GM12878 (cell line): ENCODE results near the gene SNAPC4. TPM values are rescaled to one million over a fixed set of nuclear protein-coding genes. Genes with fewer than 3 reads are reported as not detected.

Experiments
- ATAC-seq: fragments of 200-7000 bp; cut with Tn5 transposase; 3 replicates; pipeline ENCODE4 v1.9.1; 2020; ENCODE audit warnings: mild to moderate bottlenecking, moderate library complexity
- BruUV-seq: library from RNA; stranded (reverse); fragments of 400-500 nt; replicated peaks from 2 replicates; lab custom pipeline; 2021; lab: Mats Ljungman, UMichigan
- CTCF ChIA-PET: fragments of 300-600 bp; sonication (Branson Sonifier 250); formaldehyde crosslinking; extraction: SDS; loops from one replicate; lab custom pipeline; 2021; ENCODE audit warnings: inconsistent platforms; lab: Yijun Ruan, JAX
- POLR2A ChIA-PET: fragments of 350-600 bp; formaldehyde crosslinking; extraction: SDS; loops from one replicate; lab custom pipeline; 2021; ENCODE audit warnings: inconsistent platforms; lab: Charles Lee
- RAD21 ChIA-PET: fragments of 300-600 bp; sonication (Branson Sonifier 250); formaldehyde crosslinking; loops from one replicate; lab custom pipeline; 2023; ENCODE audit warnings: antibody characterized with exemption; ENCODE audit not compliant: unreplicated experiment; lab: Charles Lee
- SMC1A ChIA-PET: fragments of 300-600 bp; sonication (Branson Sonifier 250); formaldehyde crosslinking; loops from one replicate; lab custom pipeline; 2023; ENCODE audit not compliant: unreplicated experiment, uncharacterized antibody; lab: Charles Lee
- DNase-seq: peaks from one replicate; pipeline ENCODE4 v3.0.0-alpha.2; 2011; ENCODE audit warnings: low read depth, low spot score
- FAIRE-seq: peaks from 3 replicates; lab custom pipeline; 2011; peaks lifted over from hg19 to GRCh38; lab: Jason Lieb, UNC
- H2AFZ ChIP-seq: 2 replicates; pipeline ENCODE4 v1.6.0; 2011; ENCODE audit warnings: low read depth, low read length, control low read depth; ENCODE audit not compliant: control insufficient read depth
- H3K27ac ChIP-seq: 2 replicates; pipeline ENCODE4 v1.5.1; 2011; ENCODE audit warnings: control low read depth; ENCODE audit not compliant: control insufficient read depth, insufficient read depth
- H3K27me3 ChIP-seq, 2 experiments: replicated peaks in 1 of 2; 2 replicates each; pipeline versions ENCODE4 v1.6.0 to v1.6.1; 2011; ENCODE audit warnings: low read length in 1 of 2; ENCODE audit not compliant: control insufficient read depth in 2 of 2, insufficient read depth in 2 of 2
- H3K36me3 ChIP-seq, 2 experiments: 2 replicates each; pipeline ENCODE4 v1.5.1; 2011; ENCODE audit warnings: low read length in 1 of 2; ENCODE audit not compliant: control insufficient read depth in 2 of 2, insufficient read depth in 2 of 2
- H3K4me1 ChIP-seq: 2 replicates; pipeline ENCODE4 v1.6.1; 2011; ENCODE audit warnings: mild to moderate bottlenecking, low read length, moderate library complexity, mixed read lengths; ENCODE audit not compliant: control insufficient read depth, insufficient read depth
- H3K4me2 ChIP-seq: 2 replicates; pipeline ENCODE4 v1.6.0; 2011; ENCODE audit warnings: control low read depth; ENCODE audit not compliant: control insufficient read depth, insufficient read depth
- H3K4me3 ChIP-seq: fragments of 200-600 bp; sonication (generic); 2 replicates; pipeline ENCODE4 v1.5.1; 2016
- H3K79me2 ChIP-seq: 2 replicates; pipeline ENCODE4 v1.6.0; 2011; ENCODE audit warnings: low read length; ENCODE audit not compliant: control insufficient read depth, insufficient read depth
- H3K9ac ChIP-seq: 2 replicates; pipeline ENCODE4 v1.8.0; 2011; ENCODE audit warnings: low read length, control low read depth, mixed read lengths; ENCODE audit not compliant: control insufficient read depth, insufficient read depth
- H3K9me3 ChIP-seq: replicated peaks from 3 replicates; pipeline ENCODE4 v1.5.1; 2011; ENCODE audit warnings: mild to moderate bottlenecking, low read length; ENCODE audit not compliant: control insufficient read depth, insufficient read depth
- H4K20me1 ChIP-seq: 2 replicates; pipeline ENCODE4 v1.6.0; 2011; ENCODE audit not compliant: control insufficient read depth, insufficient read depth
- CTCF ChIP-seq, 3 experiments: IDR thresholded peaks in 2 of 3; conservative IDR thresholded peaks in 1 of 3; 2 replicates each; pipeline ENCODE4 v1.5.1; 2011; ENCODE audit warnings: low read depth in 3 of 3, low read length in 3 of 3, mild to moderate bottlenecking in 3 of 3, control low read depth in 2 of 3, moderate library complexity in 2 of 3, inconsistent platforms in 1 of 3, mixed read lengths in 1 of 3; ENCODE audit not compliant: control insufficient read depth in 2 of 3, insufficient read depth in 1 of 3; ENCODE audit errors: extremely low read depth in 1 of 3
- MTA2 ChIP-seq: fragments of 450-650 bp; IDR thresholded peaks from 2 replicates; pipeline ENCODE4 v1.6.1; 2016; ENCODE audit warnings: low read depth, mild to moderate bottlenecking, moderate library complexity
- NBN ChIP-seq: fragments of 450-650 bp; IDR thresholded peaks from 2 replicates; pipeline ENCODE4 v1.6.1; 2016
- PAX5 ChIP-seq: IDR thresholded peaks from 2 replicates; pipeline ENCODE4 v1.6.1; 2011; ENCODE audit warnings: low read depth, low read length, borderline replicate concordance
- RCOR1 ChIP-seq: conservative IDR thresholded peaks from 2 replicates; pipeline ENCODE4 v1.6.1; 2012; ENCODE audit warnings: low read depth, low read length, improper control_type of control experiment
- SMAD1 ChIP-seq: fragments of 450-650 bp; IDR thresholded peaks from 2 replicates; pipeline ENCODE4 v1.6.1; 2018; ENCODE audit warnings: mild to moderate bottlenecking, low read depth; ENCODE audit not compliant: partially characterized antibody
- SREBF1 ChIP-seq: IDR thresholded peaks from 2 replicates; pipeline ENCODE4 v1.6.1; 2012; ENCODE audit warnings: mild to moderate bottlenecking, low read length
- WGBS: methylation state at CpG from one replicate; pipeline ENCODE4 v1.1.6; 2016; ENCODE audit warnings: low lambda C conversion rate; ENCODE audit not compliant: insufficient replicate concordance, insufficient coverage; ENCODE audit errors: missing lambda C conversion rate; 5-methylcytosine and 5-hydroxymethylcytosine counted together
- in situ Hi-C: fragments of 300-500 bp; cut with MboI; formaldehyde crosslinking; loops from 9 replicates; pipeline ENCODE4 v1.14.3; 2018; ENCODE audit warnings: mixed read lengths
- intact Hi-C: fragments of 100-400 bp; cut with micrococcal nuclease; formaldehyde crosslinking; loops from one replicate; pipeline ENCODE4 v1.14.2; 2022; ENCODE audit not compliant: unreplicated experiment
- polyA plus RNA-seq, 11 experiments: library from polyadenylated mRNA; depleted of rRNA in 4 of 11; unstranded in 6 of 11; stranded (reverse) in 5 of 11; fragments of >200 nt; fragmentation: Nextera tagmentation in 4 of 11; fragmentation: Illumina TruSeq in 1 of 11; extraction: Ambion mirVana in 4 of 11; extraction: Trizol in 1 of 11; gene quantifications; 1 replicate in 1 of 11; 2 replicates in 10 of 11; pipeline versions ENCODE4 v1.2.1 to v1.2.3, GENCODE V29; 2011 to 2016; ENCODE audit warnings: inconsistent platforms in 2 of 11, missing spikeins in 2 of 11, low read depth in 1 of 11
- total RNA-seq, 4 experiments: library from RNA; depleted of rRNA in 3 of 4; stranded (reverse); fragments of >200 nt in 3 of 4; fragmentation: Illumina TruSeq in 1 of 4; extraction: Trizol in 1 of 4; gene quantifications; 2 replicates each; pipeline versions ENCODE4 v1.2.1 to v1.2.3, GENCODE V29; 2013 to 2021

SNAPC4 gene
- total and polyA plus RNA-seq, 10 of the 15 experiments (the other 5 are each of a cell fraction or from before 2014, with no cell fraction given), result 0.42 to 19.8 (median 7.0) TPM

GRCh38 chr9:136433849-136434579 is 34.0 kb upstream of the SNAPC4 start:
- Histone ChIP-seq H3K27ac (no peak overlapping the region), H3K4me1 (peaks cover 6% of the 10 kb centered on the region; the same call in 1 of the 2 replicates), H4K20me1 (no peaks in the 10 kb centered on the region), H3K4me2 (no peak overlapping the region), H3K27me3 (no peaks in the 10 kb centered on the region), H2AFZ (no peak overlapping the region), H3K79me2 (peaks cover 34% of the 10 kb centered on the region), H3K9ac (no peak overlapping the region), H3K9me3 (no peaks in the 10 kb centered on the region), H3K4me3 (no peak overlapping the region), H3K36me3 (peaks cover 0 to 13% of the 10 kb centered on the region in 2 experiments; a peak in 3 of 4 replicates)
- POLR2A ChIA-PET, result no interaction called here
- TF ChIP-seq PAX5 (no peak), SREBF1 (no peak), RCOR1 (no peak), MTA2 (no peak), CTCF (IDR thresholded peaks at IDR 0.05 in 2 of 3, conservative IDR thresholded peaks at IDR 0.05 in 1 of 3; ENCODE audit: control insufficient read depth in 2 of 3, extremely low read depth in 1 of 3, insufficient read depth in 1 of 3, low read depth in 3 of 3, low read length in 3 of 3) (no peak), SMAD1 (no peak), NBN (no peak)
- intact Hi-C loops (no loop called here), in situ Hi-C loops (no loop called here)
- CTCF ChIA-PET, result no interaction called here
- SMC1A ChIA-PET, result no interaction called here
- RAD21 ChIA-PET, result no interaction called here
- 92% methylated on average over 30 of the region's 37 CpGs for WGBS
- FAIRE-seq, result no peak
- BruUV-seq, result no TSS peak
- ATAC-seq, result no peak
- no peak for DNase-seq
